Activated CD4-positive, alpha-beta T cell treated with anti-CD3 and anti-CD28 coated beads, Interleukin-2, amount 10 ng/mL, durations not matched to agents 7 days and 5 days (primary cell): ENCODE measurements around the gene CC2D1B. TPM values are rescaled to one million over a fixed set of nuclear protein-coding genes. Genes with fewer than 3 reads are reported as not detected.
A peak's percentile ranks its signal among the peaks of the same experiment; 100 is the strongest.

Experiments
- CTCF ChIA-PET: fragments of 350-600 bp; sonication (Branson Sonifier 250); formaldehyde crosslinking; loops from one replicate; lab custom pipeline; 2021; ENCODE audit warnings: antibody characterized with exemption; lab: Charles Lee
- POLR2A ChIA-PET: fragments of 350-600 bp; sonication (Branson Sonifier 250); formaldehyde crosslinking; loops from one replicate; lab custom pipeline; 2021; ENCODE audit warnings: antibody characterized with exemption; lab: Charles Lee
- DNase-seq: peaks from one replicate; pipeline ENCODE4 v3.0.0-alpha.2; 2020
- H3K27ac Mint-ChIP-seq: one replicate; pipeline ENCODE4 v1.8.0; 2021; ENCODE audit warnings: mild to moderate bottlenecking, moderate library complexity, mixed read lengths
- H3K27me3 Mint-ChIP-seq: one replicate; pipeline ENCODE4 v1.8.0; 2021; ENCODE audit warnings: mixed read lengths
- H3K36me3 Mint-ChIP-seq: one replicate; pipeline ENCODE4 v1.8.0; 2021; ENCODE audit warnings: low read depth, mixed read lengths
- H3K4me1 Mint-ChIP-seq: one replicate; pipeline ENCODE4 v1.8.0; 2021; ENCODE audit warnings: mixed read lengths
- H3K4me3 Mint-ChIP-seq: one replicate; pipeline ENCODE4 v1.8.0; 2021; ENCODE audit warnings: mild to moderate bottlenecking, moderate library complexity, mixed read lengths
- H3K9me3 Mint-ChIP-seq: one replicate; pipeline ENCODE4 v1.8.0; 2021; ENCODE audit warnings: mixed read lengths
- total RNA-seq, 2 experiments: library from RNA; stranded (reverse); gene quantifications; one replicate each; pipeline ENCODE4 v1.2.3, GENCODE V29; 2021

CC2D1B gene
- total RNA-seq, result 10 to 100 TPM; 58.8 to 60.1 TPM

GRCh38 chr1:52365746-52366516 is at the start of gene CC2D1B:
Gene CC2D1B (minus strand): TSS chr1:52366205. CDS start chr1:52364620, 1,585 bp downstream.
- ChIA-PET CTCF (interaction anchor here (0.7 to 2.5 kb wide), 3 partner anchors 16 to 346 kb away, joined by 3 to 9 read pairs (median 4); partner anchors contain the start of genes ORC1 and PRPF38A), POLR2A (interaction anchor here (0.5 to 0.6 kb wide), 2 partner anchors 16 to 185 kb away, joined by 3 read pairs; no protein-coding TSS in a partner anchor)
- Mint-ChIP-seq H3K4me1 (peaks cover 53% of the 10 kb centered on the region), H3K27me3 (no peaks in the 10 kb centered on the region), H3K9me3 (no peaks in the 10 kb centered on the region), H3K4me3 (peak within 1 kb of the TSS; percentile 92), H3K27ac (peak within 1 kb of the TSS; percentile 98), H3K36me3 (peaks cover 32% of the 10 kb centered on the region)
- peak; percentile 100 for DNase-seq

GRCh38 chr1:52414942-52415341 is 48.9 kb upstream of the CC2D1B start:
- Mint-ChIP-seq H3K4me1 (peaks cover 23% of the 10 kb centered on the region), H3K27me3 (no peaks in the 10 kb centered on the region), H3K9me3 (no peaks in the 10 kb centered on the region), H3K36me3 (peaks cover 85% of the 10 kb centered on the region), H3K4me3 (no peak overlapping the region), H3K27ac (no peak overlapping the region)
- DNase-seq, result no peak
- ChIA-PET CTCF (interaction anchor here (0.8 to 2.8 kb wide), 2 partner anchors 9 to 11 kb away, joined by 4 to 7 read pairs; partner anchors contain the start of genes ORC1 and PRPF38A), POLR2A (no interaction called here)

GRCh38 chr1:52413410-52413989 is 47.5 kb upstream of the CC2D1B start:
- Mint-ChIP-seq H3K9me3 (no peaks in the 10 kb centered on the region), H3K4me1 (peaks cover 18% of the 10 kb centered on the region), H3K27ac (no peak overlapping the region), H3K4me3 (no peak overlapping the region), H3K36me3 (peaks cover 82% of the 10 kb centered on the region), H3K27me3 (no peaks in the 10 kb centered on the region)
- DNase-seq, result no peak
- ChIA-PET CTCF (interaction anchor here (1.1 to 2.8 kb wide), 2 partner anchors 9 to 273 kb away, joined by 3 to 7 read pairs; partner anchors contain the start of genes ORC1 and PRPF38A), POLR2A (no interaction called here)

- POLR2A ChIA-PET, result interaction anchor here (0.6 to 1.6 kb wide), 3 partner anchors 20 to 149 kb away, joined by 3 to 9 read pairs (median 3); partner anchors contain the start of gene TUT4
- peaks cover 60% of the 10 kb centered on the region for H3K4me1 Mint-ChIP-seq
- H3K27ac Mint-ChIP-seq, result peak overlapping the region; percentile 99
- no peak for DNase-seq
- CTCF ChIA-PET, result interaction anchor here (0.6 to 2.7 kb wide), 15 partner anchors 9 to 605 kb away, joined by 3 to 13 read pairs (median 4); partner anchors contain the start of gene CC2D1B
- H3K36me3 Mint-ChIP-seq, result peaks cover 56% of the 10 kb centered on the region
- H3K9me3 Mint-ChIP-seq, result no peaks in the 10 kb centered on the region
- H3K27me3 Mint-ChIP-seq, result no peaks in the 10 kb centered on the region
- H3K4me3 Mint-ChIP-seq, result peak overlapping the region; percentile 99
Observed at GRCh38 chr1:52404975-52405338, 39.0 kb upstream of the CC2D1B start.

- peak within 1 kb of the TSS; percentile 99 for H3K27ac Mint-ChIP-seq
- DNase-seq, result peak; percentile 99
- H3K36me3 Mint-ChIP-seq, result peaks cover 59% of the 10 kb centered on the region
- peak within 1 kb of the TSS; percentile 99 for H3K4me3 Mint-ChIP-seq
- no peaks in the 10 kb centered on the region for H3K27me3 Mint-ChIP-seq
- ChIA-PET CTCF (interaction anchor here (0.7 to 2.7 kb wide), 13 partner anchors 9 to 282 kb away, joined by 3 to 13 read pairs (median 5); partner anchors contain the start of gene CC2D1B), POLR2A (interaction anchor here (0.5 to 1.6 kb wide), 6 partner anchors 20 to 922 kb away, joined by 3 to 9 read pairs (median 3); partner anchors contain the start of gene TUT4)
- no peaks in the 10 kb centered on the region for H3K9me3 Mint-ChIP-seq
- peaks cover 63% of the 10 kb centered on the region for H3K4me1 Mint-ChIP-seq
Observed at GRCh38 chr1:52404116-52404974, 38.3 kb upstream of the CC2D1B start, which contains the start of the genes ORC1 and PRPF38A. Gene ORC1 (minus strand): TSS chr1:52404423. CDS start chr1:52402223, 2,200 bp downstream. Gene PRPF38A (plus strand): TSS chr1:52404602. CDS start chr1:52404750, 148 bp downstream.

- H3K27ac Mint-ChIP-seq, result peak overlapping the region; percentile 99
- DNase-seq, result peak; percentile 77
- no peaks in the 10 kb centered on the region for H3K9me3 Mint-ChIP-seq
- peaks cover 61% of the 10 kb centered on the region for H3K4me1 Mint-ChIP-seq
- peak overlapping the region; percentile 99 for H3K4me3 Mint-ChIP-seq
- POLR2A ChIA-PET, result interaction anchor here (0.5 to 1.6 kb wide), 6 partner anchors 21 to 923 kb away, joined by 3 to 9 read pairs (median 3); partner anchors contain the start of gene TUT4
- H3K36me3 Mint-ChIP-seq, result peaks cover 55% of the 10 kb centered on the region
- no peaks in the 10 kb centered on the region for H3K27me3 Mint-ChIP-seq
- CTCF ChIA-PET, result interaction anchor here (0.6 to 2.7 kb wide), 11 partner anchors 9 to 788 kb away, joined by 3 to 13 read pairs (median 5); partner anchors contain the start of gene CC2D1B
Observed at GRCh38 chr1:52403566-52404115, 37.6 kb upstream of the CC2D1B start.

- POLR2A ChIA-PET, result no interaction called here
- Mint-ChIP-seq H3K9me3 (no peaks in the 10 kb centered on the region), H3K27ac (peak overlapping the region; percentile 99), H3K4me1 (peaks cover 58% of the 10 kb centered on the region), H3K36me3 (peaks cover 51% of the 10 kb centered on the region), H3K4me3 (peak overlapping the region; percentile 99), H3K27me3 (no peaks in the 10 kb centered on the region)
- CTCF ChIA-PET, result interaction anchor here (0.5 to 2.7 kb wide), 2 partner anchors 8 to 34 kb away, joined by 3 to 13 read pairs; no protein-coding TSS in a partner anchor
- no peak for DNase-seq
Observed at GRCh38 chr1:52402860-52403240, 36.8 kb upstream of the CC2D1B start.

GRCh38 chr1:52400131-52400530 is 34.1 kb upstream of the CC2D1B start:
- ChIA-PET POLR2A (interaction anchor here (0.8 kb wide), 1 partner anchor 257 kb away, joined by 9 read pairs; no protein-coding TSS in a partner anchor), CTCF (interaction anchor here (1.1 to 1.4 kb wide), 2 partner anchors 26 to 55 kb away, joined by 4 read pairs; no protein-coding TSS in a partner anchor)
- no peaks in the 10 kb centered on the region for H3K27me3 Mint-ChIP-seq
- no peaks in the 10 kb centered on the region for H3K9me3 Mint-ChIP-seq
- H3K36me3 Mint-ChIP-seq, result peaks cover 46% of the 10 kb centered on the region
- H3K4me3 Mint-ChIP-seq, result no peak overlapping the region
- H3K4me1 Mint-ChIP-seq, result peaks cover 46% of the 10 kb centered on the region
- no peak for DNase-seq
- H3K27ac Mint-ChIP-seq, result no peak overlapping the region

- peaks cover 46% of the 10 kb centered on the region for H3K4me1 Mint-ChIP-seq
- ChIA-PET POLR2A (interaction anchor here (0.8 kb wide), 1 partner anchor 257 kb away, joined by 9 read pairs; no protein-coding TSS in a partner anchor), CTCF (interaction anchor here (1.1 to 1.4 kb wide), 2 partner anchors 26 to 56 kb away, joined by 4 read pairs; no protein-coding TSS in a partner anchor)
- H3K27me3 Mint-ChIP-seq, result no peaks in the 10 kb centered on the region
- H3K36me3 Mint-ChIP-seq, result peaks cover 48% of the 10 kb centered on the region
- no peak overlapping the region for H3K27ac Mint-ChIP-seq
- H3K4me3 Mint-ChIP-seq, result no peak overlapping the region
- DNase-seq, result no peak
- H3K9me3 Mint-ChIP-seq, result no peaks in the 10 kb centered on the region
Observed at GRCh38 chr1:52399629-52400028, 33.6 kb upstream of the CC2D1B start.

- Mint-ChIP-seq H3K27ac (no peak overlapping the region), H3K4me3 (no peak overlapping the region), H3K9me3 (no peaks in the 10 kb centered on the region), H3K36me3 (peaks cover 56% of the 10 kb centered on the region), H3K27me3 (no peaks in the 10 kb centered on the region), H3K4me1 (peaks cover 6% of the 10 kb centered on the region)
- POLR2A ChIA-PET, result no interaction called here
- CTCF ChIA-PET, result interaction anchor here (0.8 to 3.4 kb wide), 2 partner anchors 11 to 176 kb away, joined by 3 to 13 read pairs; partner anchors contain the start of genes ORC1 and PRPF38A
- no peak for DNase-seq
Observed at GRCh38 chr1:52393174-52393573, 27.2 kb upstream of the CC2D1B start.

GRCh38 chr1:52386458-52386857 is 20.5 kb upstream of the CC2D1B start:
- Mint-ChIP-seq H3K27ac (no peak overlapping the region), H3K27me3 (no peaks in the 10 kb centered on the region), H3K36me3 (peaks cover 55% of the 10 kb centered on the region), H3K4me3 (no peak overlapping the region), H3K4me1 (no peaks in the 10 kb centered on the region), H3K9me3 (no peaks in the 10 kb centered on the region)
- CTCF ChIA-PET, result no interaction called here
- POLR2A ChIA-PET, result no interaction called here
- no peak for DNase-seq
